GM12873 (cell line): ENCODE data around the gene DPH5.

Experiments
- CTCF ChIP-seq: IDR thresholded peaks from 2 replicates; pipeline ENCODE4 v1.5.1; 2012; ENCODE audit warnings: low read depth, mild to moderate bottlenecking, moderate library complexity, low read length, control low read depth; ENCODE audit not compliant: insufficient read depth; ENCODE audit errors: missing control alignments

DPH5 gene

GRCh38 chr1:101025657-101026429 lies at the start of gene DPH5:
TSS of gene DPH5 (minus strand) at chr1:101025784. CDS start at chr1:101025443, 341 bp downstream.
- TF ChIP-seq CTCF = no peak

- no peak for TF ChIP-seq CTCF
Observed at GRCh38 chr1:101073836-101074235, 48.3 kb upstream of the DPH5 start.

DNA sequence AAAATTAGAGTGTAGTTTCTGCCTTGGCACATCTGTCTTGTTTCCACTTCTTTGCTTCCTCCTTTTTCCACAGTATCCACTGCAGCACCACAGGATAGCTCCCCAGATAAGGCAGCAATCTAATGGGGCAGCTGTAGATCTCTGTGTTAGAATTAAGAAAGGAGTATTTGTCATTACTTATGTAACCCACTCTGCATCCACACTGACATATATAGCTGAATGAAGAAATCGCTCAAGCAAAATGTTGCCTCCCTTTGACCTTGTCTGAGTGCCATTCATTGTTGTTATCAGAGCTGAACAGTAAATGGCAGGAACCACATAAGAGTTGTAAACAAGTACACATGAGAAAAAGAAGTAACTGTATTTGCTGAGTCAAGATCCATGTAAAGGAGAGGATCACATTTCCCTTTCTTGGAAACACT lies 45.9 kb upstream of the DPH5 start:
- TF ChIP-seq CTCF = no peak

- no peak for TF ChIP-seq CTCF
Observed at GRCh38 chr1:101069158-101069557, 43.6 kb upstream of the DPH5 start.

DNA sequence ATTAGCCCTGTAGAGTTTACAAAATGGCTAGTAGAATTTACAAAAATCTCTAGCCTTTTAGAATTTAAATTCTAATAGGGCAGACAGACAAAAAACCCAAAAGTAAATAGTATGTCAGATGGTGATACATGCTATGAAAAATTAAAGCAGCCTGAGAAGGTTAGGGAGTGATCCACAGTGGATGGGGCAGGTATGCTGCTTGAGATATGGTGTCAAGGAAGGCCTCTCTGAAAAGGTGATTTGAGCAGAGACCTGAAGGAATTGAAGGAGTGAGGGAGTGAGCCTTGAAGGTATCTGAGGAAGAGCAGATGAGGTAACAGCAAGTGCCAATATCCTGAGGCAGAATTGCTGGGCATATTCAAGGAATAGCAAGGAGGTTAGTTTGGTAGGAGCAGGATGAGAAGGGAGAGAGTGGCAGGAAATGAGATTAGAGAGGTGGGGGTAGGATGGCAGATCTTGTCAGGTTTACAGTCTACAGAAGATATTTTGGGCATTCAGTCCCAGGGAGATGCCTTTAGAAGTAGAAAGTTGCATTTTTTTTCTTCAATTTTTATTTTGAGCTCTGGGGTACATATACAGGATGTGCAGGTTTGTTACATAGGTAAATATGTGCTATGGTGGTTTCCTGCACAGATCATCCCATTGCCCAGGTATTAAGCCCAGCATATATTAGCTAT lies 40.8 kb upstream of the DPH5 start:
- no peak for TF ChIP-seq CTCF

GRCh38 chr1:101065575-101065974 lies 40.0 kb upstream of the DPH5 start:
- no peak for TF ChIP-seq CTCF

DNA sequence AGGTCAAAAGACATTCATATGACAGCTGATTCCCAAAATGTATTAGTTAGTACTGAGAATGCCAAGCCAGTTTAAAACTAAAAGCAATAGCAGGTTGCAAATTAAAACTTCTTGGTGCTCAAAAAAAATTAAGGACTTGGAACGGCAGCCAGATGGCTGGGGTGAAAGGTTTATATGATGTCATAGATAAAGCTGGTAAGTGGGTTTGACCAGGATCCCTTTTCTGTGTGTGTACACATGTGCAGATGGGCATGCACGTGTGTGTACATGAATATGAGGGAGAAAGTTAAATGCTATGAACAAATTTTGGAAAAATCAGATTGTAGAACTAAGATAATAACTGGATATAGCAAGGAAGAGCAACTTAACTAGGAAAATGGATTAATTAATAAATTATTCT lies 39.1 kb upstream of the DPH5 start:
- no peak for TF ChIP-seq CTCF
